Measurements from ENCODE around the gene LARGE1. TPM values are rescaled to one million over a fixed set of nuclear protein-coding genes. Genes with fewer than 3 reads are reported as not detected.

LARGE1 gene
- total and polyA plus RNA-seq, 8 donors, result 4.1 to 29.3 (median 13.7) TPM

DNA sequence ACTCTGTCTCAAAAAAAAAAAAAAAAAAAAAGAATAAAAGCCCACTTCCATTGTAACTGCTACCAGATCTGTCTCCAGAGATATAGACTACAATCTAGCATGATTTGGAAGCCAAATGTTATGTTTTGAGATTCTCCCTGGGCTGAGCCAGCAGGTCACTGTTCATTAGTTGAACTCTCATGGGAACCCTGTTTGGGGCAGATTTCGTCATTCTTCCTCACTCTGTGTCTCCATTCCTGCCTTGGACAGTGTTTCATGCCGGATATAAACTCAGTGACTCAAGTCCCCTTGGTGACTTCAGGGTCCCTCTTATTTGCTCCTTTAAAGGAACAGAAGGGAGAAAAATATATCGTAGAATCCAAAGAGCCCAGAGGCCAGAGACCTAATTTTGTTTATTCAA, 378.1 kb downstream of the LARGE1 start:
- H3K27me3 ChIP-seq, result no peaks in the 10 kb centered on the region
- DNase-seq, result no peak
- no peaks in the 10 kb centered on the region for H3K36me3 ChIP-seq
- no peak overlapping the region for H3K27ac ChIP-seq
- TF ChIP-seq, protein P1, sequence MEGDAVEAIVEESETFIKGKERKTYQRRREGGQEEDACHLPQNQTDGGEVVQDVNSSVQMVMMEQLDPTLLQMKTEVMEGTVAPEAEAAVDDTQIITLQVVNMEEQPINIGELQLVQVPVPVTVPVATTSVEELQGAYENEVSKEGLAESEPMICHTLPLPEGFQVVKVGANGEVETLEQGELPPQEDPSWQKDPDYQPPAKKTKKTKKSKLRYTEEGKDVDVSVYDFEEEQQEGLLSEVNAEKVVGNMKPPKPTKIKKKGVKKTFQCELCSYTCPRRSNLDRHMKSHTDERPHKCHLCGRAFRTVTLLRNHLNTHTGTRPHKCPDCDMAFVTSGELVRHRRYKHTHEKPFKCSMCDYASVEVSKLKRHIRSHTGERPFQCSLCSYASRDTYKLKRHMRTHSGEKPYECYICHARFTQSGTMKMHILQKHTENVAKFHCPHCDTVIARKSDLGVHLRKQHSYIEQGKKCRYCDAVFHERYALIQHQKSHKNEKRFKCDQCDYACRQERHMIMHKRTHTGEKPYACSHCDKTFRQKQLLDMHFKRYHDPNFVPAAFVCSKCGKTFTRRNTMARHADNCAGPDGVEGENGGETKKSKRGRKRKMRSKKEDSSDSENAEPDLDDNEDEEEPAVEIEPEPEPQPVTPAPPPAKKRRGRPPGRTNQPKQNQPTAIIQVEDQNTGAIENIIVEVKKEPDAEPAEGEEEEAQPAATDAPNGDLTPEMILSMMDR (IDR thresholded peaks at IDR 0.05), result no peak
- intact Hi-C loops (cut with DNase I), result no loop called here
- FAIRE-seq, result no peak
- peaks cover 15 to 23% (median 20%) of the 10 kb centered on the region in 3 donors for H3K4me1 ChIP-seq
- H3K4me3 ChIP-seq, result no peak overlapping the region
- ATAC-seq, result no peak
- 86 to 93% methylated on average over 3 of the region's 3 CpGs for WGBS, 2 donors
- H3K9me3 ChIP-seq, result no peaks in the 10 kb centered on the region

DNA sequence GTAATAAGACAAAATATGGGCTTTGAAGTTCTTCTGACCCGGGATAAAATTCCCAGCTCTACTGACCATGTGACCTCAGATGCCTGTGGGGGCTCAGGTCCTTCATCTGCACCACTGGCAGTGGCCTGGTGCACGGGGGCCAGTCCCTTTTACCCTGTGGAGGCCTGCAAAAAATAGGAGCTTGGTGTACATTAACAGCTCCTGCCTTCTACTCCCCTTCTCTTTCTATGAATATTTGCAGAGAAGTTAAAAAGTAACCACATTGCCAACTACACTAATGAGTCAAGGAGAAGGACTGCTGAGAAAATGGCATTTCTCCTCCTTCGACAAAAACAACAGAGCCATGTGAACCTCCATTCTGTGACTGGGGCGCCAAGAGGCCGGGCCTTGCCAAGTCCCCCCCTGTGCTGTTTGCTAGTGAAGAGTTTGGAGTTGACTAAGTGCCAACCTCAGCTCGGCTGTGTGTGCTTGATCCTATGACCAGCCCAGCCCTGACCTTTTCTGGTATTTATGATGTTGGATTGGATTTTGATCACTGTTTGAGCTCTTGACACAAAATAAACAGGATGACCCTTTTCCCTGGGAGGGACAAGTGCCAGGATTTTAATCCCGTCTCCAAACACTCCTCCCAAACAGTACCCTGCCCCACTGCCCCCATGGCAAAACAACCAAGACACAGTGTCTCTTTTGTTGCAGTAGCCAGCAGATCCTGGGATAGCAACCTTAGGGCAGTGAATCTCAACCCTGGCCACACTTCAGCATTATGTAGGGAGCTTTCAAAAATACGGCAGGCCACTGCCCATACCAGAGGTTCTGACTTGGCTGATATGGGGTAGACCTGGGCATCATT, 380.1 kb downstream of the LARGE1 start:
- Histone ChIP-seq H3K9me3 (no peaks in the 10 kb centered on the region), H3K4me1 (peaks cover 15 to 27% (median 20%) of the 10 kb centered on the region in 3 donors), H3K27me3 (no peaks in the 10 kb centered on the region), H3K36me3 (no peaks in the 10 kb centered on the region), H3K27ac (peak overlapping the region; percentile 31 to 81 (median 65)), H3K4me3 (no peak overlapping the region)
- intact Hi-C loops (cut with DNase I), result no loop called here
- ATAC-seq (peak; percentile 80 to 93 (median 88)), FAIRE-seq (peak; percentile 29), DNase-seq (peak; percentile 67 to 85 (median 83))
- 7% methylated on average over 8 of the region's 8 CpGs for WGBS, 2 donors
- TF ChIP-seq, protein P1 (IDR thresholded peaks at IDR 0.05), result no peak

DNA sequence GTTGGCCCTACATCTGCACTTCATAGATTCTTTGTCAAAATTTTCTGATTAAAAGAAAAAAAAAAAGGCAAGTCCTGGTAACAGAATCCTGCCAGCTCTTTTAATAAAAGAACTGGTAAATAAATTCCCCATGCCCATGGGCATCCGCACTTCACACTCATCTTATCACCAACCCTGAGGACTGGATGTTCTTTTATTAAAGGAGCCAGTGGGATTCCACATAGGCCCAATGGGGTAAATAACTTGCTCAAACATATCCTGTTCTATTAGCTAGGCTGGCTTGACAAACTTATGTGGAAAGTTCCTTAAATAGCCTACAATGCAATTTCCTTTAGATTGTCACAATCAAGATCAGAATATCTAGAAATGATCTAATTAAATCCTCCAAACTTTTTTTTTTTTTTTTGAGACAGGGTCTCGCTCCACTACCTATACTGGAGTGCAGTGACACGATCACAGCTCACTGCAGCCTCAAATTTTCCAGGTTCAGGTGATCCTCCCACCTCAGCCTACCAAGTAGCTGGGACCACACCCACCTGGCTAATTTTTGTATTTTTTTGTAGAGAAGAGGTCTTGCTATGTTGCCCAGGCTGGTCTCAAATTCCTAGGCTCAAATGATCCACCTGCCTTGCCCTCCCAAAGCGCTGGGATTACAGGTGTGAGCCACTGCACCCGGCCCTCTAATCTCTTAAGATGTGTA, 380.9 kb downstream of the LARGE1 start:
- DNase-seq, result no peak
- H3K9me3 ChIP-seq, result no peaks in the 10 kb centered on the region
- FAIRE-seq, result no peak
- peak overlapping the region; percentile 31 to 81 (median 65) for H3K27ac ChIP-seq
- H3K4me3 ChIP-seq, result no peak overlapping the region
- H3K27me3 ChIP-seq, result no peaks in the 10 kb centered on the region
- TF ChIP-seq, protein P1 (IDR thresholded peaks at IDR 0.05), result no peak
- intact Hi-C loops (cut with DNase I), result no loop called here
- no peaks in the 10 kb centered on the region for H3K36me3 ChIP-seq
- 53 to 61% methylated on average over 5 of the region's 5 CpGs for WGBS, 2 donors
- H3K4me1 ChIP-seq, result peaks cover 15 to 27% (median 20%) of the 10 kb centered on the region in 3 donors
- peak in 3 of 4 donors; percentile 5 to 37 (median 35) for ATAC-seq

DNA sequence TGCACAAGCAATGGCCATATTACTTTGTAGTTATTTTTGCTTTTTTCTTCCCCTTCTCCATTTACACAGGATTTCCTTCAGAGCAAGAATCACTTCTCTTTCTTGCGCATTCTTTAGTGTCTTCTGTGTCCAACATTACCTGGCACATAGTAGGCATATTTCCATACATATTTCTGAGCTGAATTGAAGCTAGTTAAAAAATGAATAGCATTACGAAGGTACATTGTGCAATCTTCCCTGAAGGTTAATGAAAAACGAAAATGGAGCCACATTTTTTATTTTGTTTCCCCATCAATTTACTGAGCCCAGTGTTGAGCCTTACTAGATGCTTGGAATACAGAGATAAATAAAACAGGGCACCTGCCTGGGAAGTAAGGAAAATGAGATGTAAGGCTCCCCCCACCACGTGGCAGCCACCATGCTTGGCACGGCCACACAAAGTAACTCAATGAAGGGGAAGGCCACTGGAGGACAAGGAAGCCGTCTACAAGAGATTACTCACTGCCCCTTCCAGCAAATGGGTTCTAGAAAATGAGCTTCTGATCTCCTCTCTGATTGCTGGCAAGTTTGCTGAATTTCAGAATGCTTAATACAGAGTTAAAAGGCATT, 381.9 kb downstream of the LARGE1 start:
- peak overlapping the region in 2 of 4 donors; percentile 78 to 81 for H3K27ac ChIP-seq
- H3K4me3 ChIP-seq, result no peak overlapping the region
- no peaks in the 10 kb centered on the region for H3K36me3 ChIP-seq
- FAIRE-seq, result no peak
- peaks cover 15 to 27% (median 20%) of the 10 kb centered on the region in 3 donors for H3K4me1 ChIP-seq
- no peaks in the 10 kb centered on the region for H3K27me3 ChIP-seq
- DNase-seq, result no peak
- TF ChIP-seq, protein P1 (IDR thresholded peaks at IDR 0.05), result no peak
- no peak for ATAC-seq
- H3K9me3 ChIP-seq, result no peaks in the 10 kb centered on the region
- intact Hi-C loops (cut with DNase I), result no loop called here
- 66% methylated on average over 6 of the region's 6 CpGs for WGBS, 2 donors
